HL-60 (cell line): ENCODE measurements around the gene RCBTB2.
"Not testable (repeated sequence)": the region's sequence is repeated elsewhere in the genome, so short reads cannot be mapped to it uniquely, and the experiment has no call there.

Experiments
- POLR2AphosphoS5 ChIP-seq: IDR thresholded peaks from 2 replicates; pipeline ENCODE4 v1.6.1; 2012; ENCODE audit warnings: low read depth
- REST ChIP-seq: IDR thresholded peaks from 2 replicates; pipeline ENCODE4 v1.6.1; 2012; ENCODE audit warnings: low read depth; ENCODE audit not compliant: insufficient replicate concordance
- TF ChIP-seq, protein P1 (sequence below): IDR thresholded peaks from one replicate; pipeline ENCODE4 v1.5.1; 2011; ENCODE audit warnings: low read length, control low read depth, inconsistent platforms; ENCODE audit not compliant: insufficient read depth

- TF ChIP-seq, protein P1, sequence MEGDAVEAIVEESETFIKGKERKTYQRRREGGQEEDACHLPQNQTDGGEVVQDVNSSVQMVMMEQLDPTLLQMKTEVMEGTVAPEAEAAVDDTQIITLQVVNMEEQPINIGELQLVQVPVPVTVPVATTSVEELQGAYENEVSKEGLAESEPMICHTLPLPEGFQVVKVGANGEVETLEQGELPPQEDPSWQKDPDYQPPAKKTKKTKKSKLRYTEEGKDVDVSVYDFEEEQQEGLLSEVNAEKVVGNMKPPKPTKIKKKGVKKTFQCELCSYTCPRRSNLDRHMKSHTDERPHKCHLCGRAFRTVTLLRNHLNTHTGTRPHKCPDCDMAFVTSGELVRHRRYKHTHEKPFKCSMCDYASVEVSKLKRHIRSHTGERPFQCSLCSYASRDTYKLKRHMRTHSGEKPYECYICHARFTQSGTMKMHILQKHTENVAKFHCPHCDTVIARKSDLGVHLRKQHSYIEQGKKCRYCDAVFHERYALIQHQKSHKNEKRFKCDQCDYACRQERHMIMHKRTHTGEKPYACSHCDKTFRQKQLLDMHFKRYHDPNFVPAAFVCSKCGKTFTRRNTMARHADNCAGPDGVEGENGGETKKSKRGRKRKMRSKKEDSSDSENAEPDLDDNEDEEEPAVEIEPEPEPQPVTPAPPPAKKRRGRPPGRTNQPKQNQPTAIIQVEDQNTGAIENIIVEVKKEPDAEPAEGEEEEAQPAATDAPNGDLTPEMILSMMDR, result not testable (repeated sequence)
- TF ChIP-seq POLR2AphosphoS5, REST: not testable (repeated sequence)
Measured at GRCh38 chr13:48451196-48451595, 81.7 kb downstream of the RCBTB2 start.
